Measurements from ENCODE around the gene C6orf141. TPM values are rescaled to one million over a fixed set of nuclear protein-coding genes. Genes with fewer than 3 reads are reported as not detected.
"Not testable (repeated sequence)": the region's sequence is repeated elsewhere in the genome, so short reads cannot be mapped to it uniquely, and the experiment has no call there.

The C6orf141 gene
- total RNA-seq, 1 donor from 2014 or later: 1.2 TPM

DNA sequence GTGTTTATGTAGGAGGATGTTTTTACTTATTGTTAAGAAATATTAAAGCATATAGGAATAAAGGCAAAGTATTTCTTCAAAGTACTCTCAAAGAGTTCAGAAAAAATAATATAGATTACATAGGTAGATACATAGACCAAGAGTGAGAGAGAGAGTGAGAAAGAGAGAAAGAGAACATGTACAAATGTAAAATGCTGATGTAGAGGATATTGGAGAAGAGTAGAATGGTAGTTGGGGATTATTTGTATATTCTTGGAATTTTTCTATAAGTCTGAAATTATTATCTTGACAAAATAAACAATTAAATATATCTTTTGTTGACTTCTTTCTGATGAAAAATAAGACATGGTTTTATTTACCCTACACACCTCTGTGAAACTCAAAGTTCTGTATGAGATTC is 29.2 kb downstream of the C6orf141 start:
- no peak for DNase-seq

DNA sequence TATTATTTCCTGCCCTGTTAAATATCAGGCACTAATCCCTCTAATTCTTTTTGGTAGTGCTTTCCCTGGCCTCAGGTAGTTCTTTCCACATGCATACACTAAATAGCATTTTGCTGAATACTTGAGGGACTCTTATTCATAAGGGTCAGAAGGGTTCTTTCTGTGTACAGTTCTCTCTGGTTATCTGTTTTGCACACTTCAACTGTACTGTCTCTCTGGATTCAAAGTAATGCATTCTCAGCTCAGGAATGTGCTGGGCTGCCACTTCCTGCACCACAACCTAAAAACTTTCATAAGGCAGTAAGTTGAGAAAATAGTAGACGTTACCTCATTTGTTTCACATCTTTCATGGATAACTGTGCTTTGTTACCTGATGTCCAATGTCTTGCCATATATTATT is 32.1 kb downstream of the C6orf141 start:
- no peak for DNase-seq

DNA sequence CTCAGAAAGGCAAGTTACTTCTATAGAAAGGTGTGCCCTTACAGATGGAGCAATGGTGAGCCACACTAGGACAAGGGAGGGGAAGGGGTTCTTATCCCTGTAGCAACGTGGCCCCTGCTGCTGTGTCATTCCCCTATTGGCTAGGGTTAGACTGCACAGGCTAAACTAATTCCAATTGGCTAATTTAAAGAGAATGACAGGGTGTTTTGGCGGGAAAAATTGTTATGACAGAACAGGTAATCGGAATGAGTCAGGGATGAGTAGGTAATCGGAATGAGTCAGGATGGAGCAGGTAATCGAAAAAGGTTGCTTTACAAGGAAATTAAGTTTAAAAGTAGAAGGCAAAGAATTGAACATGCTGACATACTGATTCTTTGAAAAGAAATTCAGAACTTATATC is 36.8 kb downstream of the C6orf141 start:
- not testable (repeated sequence) for DNase-seq

Other genes starting within 250 kb of the C6orf141 start
- 29.6 TPM for gene MMUT, start 87.4 kb upstream of the C6orf141 start, total RNA-seq
- gene CENPQ, start 87.3 kb upstream of the C6orf141 start, total RNA-seq: 5.6 TPM
- not detected for gene GLYATL3, start 50.7 kb upstream of the C6orf141 start, total RNA-seq
- gene RHAG, start 86.2 kb downstream of the C6orf141 start, total RNA-seq: not detected
- not detected for gene CRISP2, start 162.9 kb downstream of the C6orf141 start, total RNA-seq
- gene CRISP3, start 193.7 kb downstream of the C6orf141 start, total RNA-seq: 0.16 TPM
- not detected for gene PGK2, start 236.6 kb downstream of the C6orf141 start, total RNA-seq